SK-N-MC (cell line): ENCODE data around the gene IDUA.

Experiments
- EZH2 ChIP-seq: fragments of 200-600 bp; sonication (generic); IDR thresholded peaks from one replicate; pipeline ENCODE4 v1.6.1; 2017; ENCODE audit warnings: antibody characterized with exemption
- FOXP2 ChIP-seq: optimal IDR thresholded peaks from 2 replicates; pipeline ENCODE3; 2011; ENCODE audit warnings: mild to moderate bottlenecking, moderate library complexity; ENCODE audit not compliant: insufficient read depth; ENCODE audit errors: extremely low read length, control extremely low read depth
- POLR2AphosphoS5 ChIP-seq: IDR thresholded peaks from 2 replicates; pipeline ENCODE4 v1.6.1; 2012; ENCODE audit warnings: mild to moderate bottlenecking, low read depth, low read length, borderline replicate concordance

- TF ChIP-seq POLR2AphosphoS5, result no peak
- no peak for TF ChIP-seq EZH2
- TF ChIP-seq FOXP2, result no peak
These were observed 31.5 kb downstream of the IDUA start for GRCh38 chr4:1018147-1019020.
